HL-60 (cell line): ENCODE data around the gene TCEANC2.

Experiments used
- DNase-seq, 2 experiments: peaks; one replicate each; pipeline ENCODE4 v3.0.0-alpha.2; 2010 to 2020; ENCODE audit warnings: low read depth in 1 of 2, low spot score in 1 of 2
- H3K27ac ChIP-seq: fragments of 250-450 bp; sonication (Bioruptor Pico); replicated peaks from 2 replicates; pipeline ENCODE4 v1.5.1; 2020; ENCODE audit warnings: mild to moderate bottlenecking, moderate library complexity
- H3K27me3 ChIP-seq: fragments of 250-450 bp; sonication (Bioruptor Pico); 2 replicates; pipeline ENCODE4 v1.5.1; 2021; ENCODE audit warnings: mild to moderate bottlenecking, moderate library complexity; ENCODE audit not compliant: insufficient read depth, poor library complexity, severe bottlenecking
- H3K4me3 ChIP-seq: replicated peaks from 2 replicates; pipeline ENCODE4 v1.5.1; 2011; ENCODE audit warnings: mild to moderate bottlenecking, control low read depth, low read length; ENCODE audit not compliant: insufficient read depth
- CTCF ChIP-seq: IDR thresholded peaks from one replicate; pipeline ENCODE4 v1.5.1; 2011; ENCODE audit warnings: low read length, control low read depth, inconsistent platforms; ENCODE audit not compliant: insufficient read depth
- GABPA ChIP-seq: IDR thresholded peaks from 2 replicates; pipeline ENCODE4 v1.6.1; 2012; ENCODE audit warnings: low read depth
- POLR2AphosphoS5 ChIP-seq: IDR thresholded peaks from 2 replicates; pipeline ENCODE4 v1.6.1; 2012; ENCODE audit warnings: low read depth
- REST ChIP-seq: IDR thresholded peaks from 2 replicates; pipeline ENCODE4 v1.6.1; 2012; ENCODE audit warnings: low read depth; ENCODE audit not compliant: insufficient replicate concordance
- SPI1 ChIP-seq: IDR thresholded peaks from 2 replicates; pipeline ENCODE4 v1.6.1; 2012; ENCODE audit warnings: low read depth, mild to moderate bottlenecking, borderline replicate concordance

TCEANC2 gene

GRCh38 chr1:54132495-54132894 is 79.1 kb downstream of the TCEANC2 start:
- DNase-seq, result no peak
- Histone ChIP-seq H3K27me3 (no peaks in the 10 kb centered on the region), H3K4me3 (no peak overlapping the region), H3K27ac (no peak overlapping the region)
- no peak for TF ChIP-seq GABPA
- no peak for TF ChIP-seq REST
- TF ChIP-seq SPI1, result no peak
- no peak for TF ChIP-seq POLR2AphosphoS5
- TF ChIP-seq CTCF, result no peak

- Histone ChIP-seq H3K4me3 (no peak overlapping the region), H3K27me3 (no peaks in the 10 kb centered on the region), H3K27ac (no peak overlapping the region)
- no peak for TF ChIP-seq CTCF
- DNase-seq, result no peak
These were observed 80.9 kb downstream of the TCEANC2 start for GRCh38 chr1:54134295-54134694.

GRCh38 chr1:54135436-54136120 is 82.2 kb downstream of the TCEANC2 start:
- DNase-seq, result no peak
- Histone ChIP-seq H3K27me3 (no peaks in the 10 kb centered on the region), H3K27ac (no peak overlapping the region), H3K4me3 (no peak overlapping the region)
- TF ChIP-seq SPI1, result no peak
- TF ChIP-seq REST, result no peak
- no peak for TF ChIP-seq POLR2AphosphoS5
- no peak for TF ChIP-seq CTCF
- no peak for TF ChIP-seq GABPA
